Activated CD8-positive, alpha-beta T cell treated with anti-CD3 and anti-CD28 coated beads, Interleukin-2, amount 10 ng/mL, durations not matched to agents 7 days and 5 days (primary cell): ENCODE data around the gene ZNF169. TPM values are rescaled to one million over a fixed set of nuclear protein-coding genes. Genes with fewer than 3 reads are reported as not detected.
A peak's percentile ranks its signal among the peaks of the same experiment; 100 is the strongest.
"Not testable (repeated sequence)": the region's sequence is repeated elsewhere in the genome, so short reads cannot be mapped to it uniquely, and the experiment has no call there.

Experiments
- ATAC-seq: fragments of 150-1000 bp; cut with Tn5 transposase; one replicate; pipeline ENCODE4 v1.10.0; 2021; ENCODE audit warnings: moderate library complexity
- CTCF ChIA-PET: fragments of 350-600 bp; sonication (Branson Sonifier 250); formaldehyde crosslinking; loops from one replicate; lab custom pipeline; 2021; ENCODE audit warnings: antibody characterized with exemption; lab: Charles Lee
- POLR2A ChIA-PET: fragments of 350-600 bp; sonication (Branson Sonifier 250); formaldehyde crosslinking; loops from one replicate; lab custom pipeline; 2021; ENCODE audit warnings: antibody characterized with exemption; lab: Charles Lee
- DNase-seq: peaks from one replicate; pipeline ENCODE4 v3.0.0-alpha.2; 2020
- H3K27ac Mint-ChIP-seq: one replicate; pipeline ENCODE4 v1.8.0; 2021; ENCODE audit warnings: mild to moderate bottlenecking, mixed read lengths
- H3K27me3 Mint-ChIP-seq: one replicate; pipeline ENCODE4 v1.8.0; 2021; ENCODE audit warnings: low read depth, mixed read lengths
- H3K36me3 Mint-ChIP-seq: one replicate; pipeline ENCODE4 v1.8.0; 2021; ENCODE audit warnings: low read depth, mixed read lengths
- H3K4me1 Mint-ChIP-seq: one replicate; pipeline ENCODE4 v1.8.0; 2021; ENCODE audit warnings: low read depth, mixed read lengths
- H3K4me3 Mint-ChIP-seq: one replicate; pipeline ENCODE4 v1.8.0; 2021; ENCODE audit warnings: mild to moderate bottlenecking, mixed read lengths
- H3K9me3 Mint-ChIP-seq: one replicate; pipeline ENCODE4 v1.8.0; 2022; ENCODE audit warnings: mixed read lengths; ENCODE audit not compliant: insufficient read depth
- total RNA-seq, 2 experiments: library from RNA; stranded (reverse); gene quantifications; one replicate each; pipeline ENCODE4 v1.2.3, GENCODE V29; 2021

The ZNF169 gene
- total RNA-seq, 2 experiments from 2014 or later: 5.8 to 8.0 TPM

- ATAC-seq (no peak), DNase-seq (no peak)
- POLR2A ChIA-PET: no interaction called here
- no peaks in the 10 kb centered on the region for H3K9me3 Mint-ChIP-seq
- CTCF ChIA-PET: no interaction called here
- H3K4me3 Mint-ChIP-seq: no peak overlapping the region
- peaks cover 19% of the 10 kb centered on the region for H3K36me3 Mint-ChIP-seq
- H3K27ac Mint-ChIP-seq: no peak overlapping the region
- H3K27me3 Mint-ChIP-seq: no peaks in the 10 kb centered on the region
- H3K4me1 Mint-ChIP-seq: no peaks in the 10 kb centered on the region
These were observed 40.0 kb downstream of the ZNF169 start for GRCh38 chr9:94298949-94299599.

DNA sequence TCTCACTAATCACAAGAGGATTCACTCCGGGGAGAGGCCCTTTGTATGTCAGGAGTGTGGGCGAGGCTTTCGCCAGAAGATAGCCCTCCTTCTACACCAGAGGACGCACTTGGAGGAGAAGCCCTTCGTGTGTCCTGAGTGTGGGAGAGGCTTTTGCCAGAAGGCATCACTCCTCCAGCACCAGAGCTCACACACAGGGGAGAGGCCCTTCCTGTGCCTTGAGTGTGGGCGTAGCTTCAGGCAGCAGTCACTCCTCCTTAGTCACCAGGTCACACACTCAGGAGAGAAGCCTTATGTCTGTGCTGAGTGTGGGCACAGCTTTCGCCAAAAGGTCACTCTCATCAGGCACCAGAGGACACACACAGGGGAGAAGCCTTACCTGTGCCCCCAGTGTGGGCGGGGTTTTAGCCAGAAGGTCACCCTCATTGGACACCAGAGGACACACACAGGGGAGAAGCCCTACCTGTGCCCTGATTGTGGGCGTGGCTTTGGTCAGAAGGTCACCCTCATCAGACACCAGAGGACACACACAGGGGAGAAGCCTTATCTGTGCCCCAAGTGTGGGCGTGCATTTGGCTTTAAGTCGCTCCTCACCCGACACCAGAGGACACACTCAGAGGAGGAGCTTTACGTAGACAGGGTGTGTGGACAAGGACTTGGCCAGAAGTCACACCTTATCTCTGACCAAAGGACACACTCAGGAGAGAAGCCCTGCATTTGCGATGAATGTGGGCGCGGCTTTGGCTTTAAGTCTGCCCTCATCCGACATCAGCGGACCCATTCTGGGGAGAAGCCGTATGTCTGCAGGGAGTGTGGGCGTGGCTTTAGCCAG is 41.6 kb downstream of the ZNF169 start:
- DNase-seq (no peak), ATAC-seq (no peak)

GRCh38 chr9:94301583-94301982 is 42.5 kb downstream of the ZNF169 start:
- ATAC-seq: no peak
- no peak for DNase-seq
- H3K9me3 Mint-ChIP-seq: no peaks in the 10 kb centered on the region
- no peaks in the 10 kb centered on the region for H3K27me3 Mint-ChIP-seq
- no peak overlapping the region for H3K4me3 Mint-ChIP-seq
- H3K4me1 Mint-ChIP-seq: no peaks in the 10 kb centered on the region
- H3K36me3 Mint-ChIP-seq: peaks cover 14% of the 10 kb centered on the region
- no peak overlapping the region for H3K27ac Mint-ChIP-seq
- ChIA-PET POLR2A (no interaction called here), CTCF (no interaction called here)

More for the DNA sequence above, 41.6 kb downstream of the ZNF169 start:
- Mint-ChIP-seq H3K36me3 (peaks cover 19% of the 10 kb centered on the region), H3K4me1 (no peaks in the 10 kb centered on the region), H3K9me3 (no peaks in the 10 kb centered on the region), H3K4me3 (no peak overlapping the region), H3K27ac (no peak overlapping the region), H3K27me3 (no peaks in the 10 kb centered on the region)
- ChIA-PET POLR2A (no interaction called here), CTCF (no interaction called here)

DNA sequence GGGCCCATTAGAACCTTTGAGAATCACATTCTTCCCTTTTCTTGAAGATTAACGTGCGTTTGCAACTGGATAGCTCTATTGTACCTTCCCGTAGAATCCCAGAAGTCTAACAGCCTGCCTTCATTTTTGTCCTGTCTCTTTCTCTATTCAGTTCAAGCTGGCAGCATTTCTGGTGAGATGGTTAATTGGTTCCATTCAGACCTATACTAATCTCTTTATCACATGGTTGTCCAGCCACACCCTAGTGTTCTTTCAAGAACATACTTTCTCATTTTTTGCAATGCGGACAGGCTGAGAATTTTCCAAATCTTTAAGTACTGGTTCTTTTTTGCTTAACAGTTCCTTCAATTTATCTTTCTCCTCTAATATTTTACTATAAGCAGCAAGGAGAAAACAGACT is 43.3 kb downstream of the ZNF169 start:
- no peak overlapping the region for H3K27ac Mint-ChIP-seq
- H3K36me3 Mint-ChIP-seq: peaks cover 8% of the 10 kb centered on the region
- CTCF ChIA-PET: no interaction called here

GRCh38 chr9:94303321-94303720 is 44.2 kb downstream of the ZNF169 start:
- H3K27me3 Mint-ChIP-seq: no peaks in the 10 kb centered on the region
- ChIA-PET CTCF (no interaction called here), POLR2A (no interaction called here)
- H3K27ac Mint-ChIP-seq: no peak overlapping the region
- H3K4me1 Mint-ChIP-seq: no peaks in the 10 kb centered on the region
- H3K4me3 Mint-ChIP-seq: no peak overlapping the region
- no peaks in the 10 kb centered on the region for H3K9me3 Mint-ChIP-seq
- no peak for DNase-seq
- no peak for ATAC-seq
- H3K36me3 Mint-ChIP-seq: peaks cover 8% of the 10 kb centered on the region

More for the DNA sequence above, 43.3 kb downstream of the ZNF169 start:
- no peak overlapping the region for H3K4me3 Mint-ChIP-seq
- no peaks in the 10 kb centered on the region for H3K27me3 Mint-ChIP-seq
- POLR2A ChIA-PET: no interaction called here
- H3K9me3 Mint-ChIP-seq: no peaks in the 10 kb centered on the region
- no peaks in the 10 kb centered on the region for H3K4me1 Mint-ChIP-seq
- DNase-seq: no peak
- no peak for ATAC-seq

DNA sequence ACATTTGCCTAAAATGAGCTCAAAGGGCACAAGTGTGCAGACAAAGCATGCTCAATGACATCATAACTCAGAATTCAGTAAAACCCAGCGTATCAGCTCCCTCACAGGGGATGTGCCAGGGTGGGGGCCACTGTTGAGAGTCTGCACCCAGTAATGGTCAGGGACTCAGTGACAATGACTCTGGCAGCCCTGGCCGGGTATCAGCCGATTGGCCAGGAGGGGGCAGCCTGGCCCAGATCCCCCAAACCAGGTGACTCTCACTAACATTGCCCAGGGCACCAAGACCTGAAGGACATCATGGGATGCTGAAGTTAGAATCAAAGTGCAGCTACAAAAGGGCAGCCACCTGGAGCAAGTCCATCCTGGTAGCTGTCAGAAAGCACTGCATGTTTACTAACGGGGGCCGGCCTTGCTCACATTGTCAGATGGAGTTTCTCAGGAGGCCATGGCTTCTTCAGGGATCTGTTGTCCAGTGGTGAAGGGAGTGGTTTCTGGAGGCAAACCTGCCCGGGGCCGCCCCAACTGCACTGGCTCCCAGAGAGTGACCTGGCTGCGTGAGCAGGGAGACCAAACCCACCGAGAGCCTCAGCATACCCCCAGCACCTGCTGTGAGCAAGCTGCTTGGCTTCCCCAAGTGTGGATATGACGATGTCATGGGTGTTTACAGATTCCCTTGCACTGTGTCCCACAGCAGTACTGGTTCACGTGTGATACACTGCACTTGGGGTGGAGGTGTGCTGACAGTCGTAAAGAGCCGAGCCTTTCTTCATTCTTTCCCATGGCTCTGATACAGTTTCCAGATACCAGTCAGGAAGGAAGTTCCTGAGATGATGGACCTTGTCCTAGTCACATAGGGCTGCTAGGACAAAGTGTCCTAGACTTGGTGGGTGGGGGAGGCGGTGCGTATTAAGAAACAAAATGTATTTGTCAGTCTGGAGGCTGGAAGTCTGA is 56.2 kb downstream of the ZNF169 start:
- ATAC-seq: peak; percentile 54
- H3K9me3 Mint-ChIP-seq, CTCF ChIA-PET, H3K4me3 Mint-ChIP-seq, DNase-seq, H3K27ac Mint-ChIP-seq, H3K36me3 Mint-ChIP-seq, POLR2A ChIA-PET, H3K27me3 Mint-ChIP-seq, H3K4me1 Mint-ChIP-seq: not testable (repeated sequence)

DNA sequence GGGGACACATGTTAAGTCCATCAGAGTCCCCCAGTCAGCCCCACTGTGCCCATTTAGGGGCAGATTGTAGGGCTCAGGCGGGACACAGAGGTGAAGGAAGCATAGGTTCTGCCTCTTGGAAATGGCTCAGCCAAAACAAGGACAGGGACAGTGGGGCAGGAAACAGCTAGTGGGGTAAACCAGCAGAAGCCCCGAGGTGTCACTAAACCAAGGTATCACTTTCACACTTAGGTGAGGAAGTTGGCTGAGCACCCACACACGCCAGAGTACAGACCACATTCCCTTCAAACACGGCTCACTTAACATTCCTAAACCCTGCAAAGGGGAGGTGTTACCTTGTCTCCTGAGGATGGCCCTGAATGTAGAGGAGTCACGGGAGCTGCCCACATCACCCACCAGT is 57.1 kb downstream of the ZNF169 start:
- H3K27ac Mint-ChIP-seq, CTCF ChIA-PET, H3K9me3 Mint-ChIP-seq, H3K4me1 Mint-ChIP-seq, DNase-seq, H3K36me3 Mint-ChIP-seq, H3K4me3 Mint-ChIP-seq, POLR2A ChIA-PET, H3K27me3 Mint-ChIP-seq: not testable (repeated sequence)
- peak; percentile 46 for ATAC-seq

DNA sequence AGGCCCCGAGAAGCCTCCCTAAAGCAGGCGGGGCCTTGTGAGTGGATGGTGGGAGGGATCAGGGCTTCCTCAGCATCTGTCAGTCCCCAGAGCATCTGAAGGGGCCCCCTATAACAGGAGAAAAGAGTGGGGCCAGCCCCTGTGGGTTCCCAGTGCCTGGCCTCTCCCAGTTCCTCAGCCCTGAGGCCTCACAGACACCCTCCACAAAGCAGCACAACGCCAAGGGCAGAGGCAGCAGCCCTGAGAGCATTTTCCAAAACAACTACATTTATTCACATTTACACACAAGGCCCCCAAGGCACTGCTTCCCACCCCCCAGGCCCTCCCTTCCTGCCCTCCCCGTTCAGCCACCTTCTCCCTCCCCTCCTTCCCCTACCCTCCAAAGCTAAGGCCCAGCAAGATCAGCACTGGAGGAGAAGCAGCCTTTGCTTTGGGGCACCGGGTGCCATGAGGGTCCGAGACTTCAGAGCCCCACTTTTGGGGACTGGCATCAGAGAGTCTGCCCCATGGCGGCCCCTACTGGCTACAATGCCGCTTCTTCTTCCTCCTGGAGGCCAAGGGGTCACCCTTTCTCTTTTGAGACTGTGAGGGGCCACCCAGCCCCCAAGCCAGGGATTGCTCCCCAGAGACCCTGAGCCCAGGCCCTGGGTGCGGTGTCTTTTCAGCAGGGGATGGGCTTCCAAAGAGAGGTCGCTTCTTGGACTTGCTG is 59.0 kb downstream of the ZNF169 start:
- H3K36me3 Mint-ChIP-seq, DNase-seq, H3K27ac Mint-ChIP-seq, ATAC-seq, CTCF ChIA-PET, H3K9me3 Mint-ChIP-seq, H3K27me3 Mint-ChIP-seq, H3K4me1 Mint-ChIP-seq, POLR2A ChIA-PET, H3K4me3 Mint-ChIP-seq: not testable (repeated sequence)

DNA sequence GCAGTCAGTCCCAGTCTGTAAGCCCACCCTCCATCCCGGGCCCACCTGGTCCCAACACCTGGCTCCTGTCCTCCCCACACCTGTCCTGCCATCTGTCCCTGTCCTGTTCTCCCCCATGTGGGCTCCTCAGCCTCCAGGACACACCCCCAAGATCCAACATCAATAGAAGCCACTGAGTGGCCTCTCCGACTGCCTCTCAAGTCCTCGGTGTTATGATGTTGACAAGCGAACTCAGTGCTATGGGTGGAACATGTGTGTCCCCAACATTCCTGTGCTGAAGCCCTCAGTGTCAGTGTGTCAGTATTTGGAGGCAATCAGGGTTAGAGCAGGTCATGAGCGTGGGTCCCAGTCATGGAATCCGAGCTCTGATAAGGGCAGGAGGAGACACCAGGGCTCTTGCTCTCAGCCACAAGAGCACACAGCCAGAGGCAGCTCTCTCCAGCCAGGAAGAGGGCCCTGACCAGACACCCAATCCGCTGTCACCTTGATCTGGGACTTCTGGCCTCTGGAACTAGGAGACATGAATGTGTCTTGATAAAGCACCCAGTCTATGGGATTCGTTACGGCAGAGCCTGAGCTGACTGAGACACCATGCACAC is 63.3 kb downstream of the ZNF169 start:
- CTCF ChIA-PET, ATAC-seq, H3K4me3 Mint-ChIP-seq, H3K27ac Mint-ChIP-seq, H3K4me1 Mint-ChIP-seq, DNase-seq, POLR2A ChIA-PET, H3K27me3 Mint-ChIP-seq, H3K9me3 Mint-ChIP-seq, H3K36me3 Mint-ChIP-seq: not testable (repeated sequence)

DNA sequence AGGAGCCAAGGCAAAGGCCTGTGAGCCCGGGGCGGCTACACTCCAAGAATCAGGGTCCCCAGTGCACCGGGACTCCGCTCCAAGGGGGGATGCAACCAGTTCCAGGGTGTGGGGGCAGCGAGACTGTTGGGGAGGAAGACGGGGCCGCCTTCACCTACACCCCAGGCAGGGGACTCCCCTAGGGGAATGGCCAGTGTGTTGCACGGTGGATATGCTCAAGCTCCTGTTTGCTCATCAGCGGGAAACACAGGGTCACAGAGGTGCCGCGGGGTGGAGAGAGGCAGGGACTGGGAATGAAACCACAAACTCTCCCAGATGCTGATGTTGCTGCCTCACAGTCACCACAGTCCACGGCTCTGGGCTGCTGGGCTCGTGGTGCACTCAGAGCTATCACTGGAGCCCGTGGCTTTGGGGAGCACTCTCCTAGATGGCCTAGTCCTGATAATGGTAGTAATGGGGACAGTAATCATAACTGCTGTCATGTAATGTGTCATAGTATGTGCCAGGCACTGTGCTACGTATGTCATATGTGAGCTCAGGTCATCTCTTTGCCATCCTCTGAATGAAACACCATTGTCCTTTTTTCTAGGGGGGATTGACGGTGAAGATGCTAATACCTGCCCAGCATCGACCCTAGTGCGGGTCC is 64.2 kb downstream of the ZNF169 start:
- ATAC-seq, H3K36me3 Mint-ChIP-seq, CTCF ChIA-PET, H3K9me3 Mint-ChIP-seq, H3K4me1 Mint-ChIP-seq, H3K27ac Mint-ChIP-seq, H3K4me3 Mint-ChIP-seq, H3K27me3 Mint-ChIP-seq, DNase-seq, POLR2A ChIA-PET: not testable (repeated sequence)

DNA sequence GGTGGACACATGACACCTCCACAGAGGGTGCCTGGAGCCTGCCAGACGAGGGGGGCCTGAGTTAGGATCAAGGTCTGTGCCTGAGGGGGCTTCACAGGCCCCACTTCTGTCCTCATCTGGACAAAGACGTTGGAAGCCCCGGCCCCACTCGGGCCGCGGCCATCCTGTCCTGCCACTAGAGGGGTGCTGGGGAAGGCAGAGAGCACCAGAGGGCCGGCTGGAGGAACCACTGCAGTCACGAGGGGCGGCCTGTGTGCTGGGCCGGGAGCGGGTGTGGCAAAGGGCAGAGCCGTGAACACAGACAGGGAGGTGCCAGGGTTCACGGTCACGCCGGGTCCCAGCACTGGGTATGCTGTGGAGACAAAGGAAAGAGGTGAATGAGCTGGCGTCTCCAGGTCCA is 66.5 kb downstream of the ZNF169 start:
- H3K4me1 Mint-ChIP-seq, POLR2A ChIA-PET, ATAC-seq, DNase-seq, H3K27me3 Mint-ChIP-seq, H3K27ac Mint-ChIP-seq, H3K4me3 Mint-ChIP-seq, H3K36me3 Mint-ChIP-seq, H3K9me3 Mint-ChIP-seq, CTCF ChIA-PET: not testable (repeated sequence)
